ENCODE results near the gene NKRF. TPM values are rescaled to one million over a fixed set of nuclear protein-coding genes. Genes with fewer than 3 reads are reported as not detected.

The NKRF gene
- total and polyA plus RNA-seq, 12 donors, result 4.2 to 13.2 (median 8.6) TPM

DNA sequence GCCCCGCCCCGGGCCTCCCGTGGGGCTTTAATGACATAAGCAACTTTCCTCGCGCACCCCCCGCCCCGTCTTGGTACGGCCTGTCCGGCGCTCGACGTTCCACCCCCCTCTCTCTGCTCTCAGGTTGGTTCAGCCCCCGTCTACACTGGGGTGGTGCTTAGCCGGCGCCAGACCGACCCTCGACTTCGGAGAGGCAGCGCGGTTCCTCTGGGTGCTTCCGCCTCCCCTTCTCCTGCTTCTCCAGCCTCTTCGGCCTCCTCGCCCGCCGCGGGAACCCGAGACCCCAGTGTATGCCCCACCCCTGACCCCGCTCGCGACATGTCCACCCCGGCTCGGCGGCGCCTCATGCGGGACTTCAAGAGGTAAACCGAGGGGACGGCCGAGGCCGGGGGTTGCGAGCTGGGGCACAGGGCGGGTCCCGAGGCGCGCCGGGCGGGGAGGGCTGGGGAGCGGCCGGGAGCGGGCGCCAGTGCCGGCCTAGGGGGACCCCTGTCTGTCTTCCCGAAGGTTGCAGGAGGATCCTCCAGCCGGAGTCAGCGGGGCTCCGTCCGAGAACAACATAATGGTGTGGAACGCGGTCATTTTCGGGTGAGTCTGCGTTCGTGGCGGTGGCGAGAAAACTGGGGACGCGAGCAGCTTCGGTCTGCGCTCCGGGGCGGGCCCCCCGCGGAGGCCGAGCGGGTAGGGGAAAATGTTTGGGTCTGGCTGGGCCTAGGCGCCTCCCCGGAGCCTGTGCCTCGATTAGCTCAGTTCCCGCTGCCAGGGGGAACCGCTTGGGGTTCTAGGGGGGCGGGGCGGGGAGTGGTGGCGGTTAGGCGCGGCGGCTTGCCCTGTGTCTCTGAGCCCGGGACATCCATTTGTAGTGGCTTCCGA is 31.6 kb downstream of the NKRF start, which contains the start of gene UBE2A:
TSS of gene UBE2A (plus strand) at position 170 of the 873 bp plus-strand sequence. CDS start at position 319, 149 bp downstream.
- TF ChIP-seq, protein P1, sequence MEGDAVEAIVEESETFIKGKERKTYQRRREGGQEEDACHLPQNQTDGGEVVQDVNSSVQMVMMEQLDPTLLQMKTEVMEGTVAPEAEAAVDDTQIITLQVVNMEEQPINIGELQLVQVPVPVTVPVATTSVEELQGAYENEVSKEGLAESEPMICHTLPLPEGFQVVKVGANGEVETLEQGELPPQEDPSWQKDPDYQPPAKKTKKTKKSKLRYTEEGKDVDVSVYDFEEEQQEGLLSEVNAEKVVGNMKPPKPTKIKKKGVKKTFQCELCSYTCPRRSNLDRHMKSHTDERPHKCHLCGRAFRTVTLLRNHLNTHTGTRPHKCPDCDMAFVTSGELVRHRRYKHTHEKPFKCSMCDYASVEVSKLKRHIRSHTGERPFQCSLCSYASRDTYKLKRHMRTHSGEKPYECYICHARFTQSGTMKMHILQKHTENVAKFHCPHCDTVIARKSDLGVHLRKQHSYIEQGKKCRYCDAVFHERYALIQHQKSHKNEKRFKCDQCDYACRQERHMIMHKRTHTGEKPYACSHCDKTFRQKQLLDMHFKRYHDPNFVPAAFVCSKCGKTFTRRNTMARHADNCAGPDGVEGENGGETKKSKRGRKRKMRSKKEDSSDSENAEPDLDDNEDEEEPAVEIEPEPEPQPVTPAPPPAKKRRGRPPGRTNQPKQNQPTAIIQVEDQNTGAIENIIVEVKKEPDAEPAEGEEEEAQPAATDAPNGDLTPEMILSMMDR (IDR thresholded peaks at IDR 0.05), result peak in 4 of 6 experiments; percentile 22 to 42 (median 28)
- peak; percentile 77 to 85 for TF ChIP-seq POLR2A (IDR thresholded peaks at IDR 0.05)
- 1 to 59% (median 28%) methylated on average over 46 to 80 of the region's 86 CpGs; no CpG with 5 or more reads in 1 of the 4 donors for WGBS, 4 donors
- intact Hi-C loops (cut with DNase I), result no loop called here
- Histone ChIP-seq H3K4me3 (peak within 1 kb of the TSS in 3 of 4 donors; percentile 14 to 51 (median 51)), H3K9me3 (replicated peaks in 1 of 3) (no peaks in the 10 kb centered on the region), H3K27me3 (no peaks in the 10 kb centered on the region), H3K27ac (peak within 1 kb of the TSS; percentile 69 to 94 (median 90)), H3K4me1 (replicated peaks in 1 of 2) (peaks cover 0 to 10% of the 10 kb centered on the region in 2 donors), H3K36me3 (replicated peaks in 1 of 2) (no peaks in the 10 kb centered on the region)
- peak; percentile 89 to 94 (median 92) for DNase-seq

DNA sequence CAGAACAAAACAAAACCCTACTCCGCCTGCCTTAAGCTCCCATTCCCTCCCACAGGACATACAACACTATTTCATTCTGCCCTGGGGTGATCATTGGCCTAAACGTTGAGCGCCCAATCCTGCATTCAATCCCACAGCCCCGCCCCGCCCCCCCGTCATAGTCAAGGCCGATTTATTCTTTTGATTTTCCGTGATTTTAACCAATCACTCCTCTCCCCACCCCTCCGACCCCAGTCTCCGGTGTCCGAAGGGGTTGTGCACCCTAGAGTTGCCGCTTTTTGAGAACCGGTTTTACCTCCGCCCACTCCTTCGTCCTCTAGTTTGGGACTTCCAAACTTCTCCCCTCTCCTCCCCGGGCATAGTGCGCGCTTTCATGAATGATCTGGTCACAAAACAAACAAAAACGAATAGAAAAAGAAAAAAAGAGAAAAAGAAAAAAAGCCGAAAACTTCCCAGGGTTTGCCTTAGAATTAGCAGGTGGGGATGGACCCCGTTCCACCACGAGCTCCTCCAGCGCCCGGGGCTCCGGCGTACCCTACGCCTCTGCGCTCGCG is 32.3 kb downstream of the NKRF start:
- intact Hi-C loops (cut with DNase I), result no loop called here
- 0 to 35% (median 15%) methylated on average over 21 to 30 of the region's 30 CpGs for WGBS, 4 donors
- TF ChIP-seq, protein P1 (IDR thresholded peaks at IDR 0.05), result no peak
- no peak for TF ChIP-seq POLR2A (IDR thresholded peaks at IDR 0.05)
- peak overlapping the region; percentile 69 to 94 (median 90) for H3K27ac ChIP-seq
- peak overlapping the region in 2 of 4 donors; percentile 15 to 51 for H3K4me3 ChIP-seq
- DNase-seq, result peak; percentile 36 to 75 (median 59)
- no peaks in the 10 kb centered on the region for H3K27me3 ChIP-seq
- H3K36me3 ChIP-seq (replicated peaks in 1 of 2), result no peaks in the 10 kb centered on the region
- H3K4me1 ChIP-seq (replicated peaks in 1 of 2), result peaks cover 0 to 10% of the 10 kb centered on the region in 2 donors
- H3K9me3 ChIP-seq (replicated peaks in 1 of 3), result no peaks in the 10 kb centered on the region

DNA sequence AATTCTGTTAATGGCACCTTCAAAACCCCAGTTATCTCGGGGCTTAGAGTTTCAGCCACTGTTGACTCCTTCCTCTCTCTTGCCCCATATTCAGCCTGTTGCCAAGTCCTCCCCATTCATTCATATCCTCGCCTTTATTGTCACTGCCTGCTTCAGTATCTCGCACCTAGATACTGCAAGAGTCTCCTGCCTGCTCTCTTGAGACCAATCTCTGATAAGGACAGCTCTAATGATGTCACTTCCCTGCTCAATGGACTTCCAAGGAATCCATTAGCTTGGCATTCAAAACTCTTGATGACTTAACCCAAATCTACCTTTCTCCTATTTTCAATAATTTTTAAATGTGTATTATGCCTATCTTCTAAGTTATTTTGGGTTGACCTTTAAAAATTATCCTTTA is 33.0 kb downstream of the NKRF start:
- intact Hi-C loops (cut with DNase I), result no loop called here

More for the DNA sequence above, 33.0 kb downstream of the NKRF start:
- 43 to 75% (median 57%) methylated on average over 3 of the region's 3 CpGs for WGBS, 4 donors
- H3K27me3 ChIP-seq, result no peaks in the 10 kb centered on the region
- DNase-seq, result peak in 1 of 7 donors; percentile 5
- peak overlapping the region in 1 of 4 donors; percentile 51 for H3K4me3 ChIP-seq
- H3K9me3 ChIP-seq (replicated peaks in 1 of 3), result no peaks in the 10 kb centered on the region
- peak overlapping the region in 4 of 5 donors; percentile 85 to 94 (median 90) for H3K27ac ChIP-seq
- TF ChIP-seq, protein P1 (IDR thresholded peaks at IDR 0.05), result no peak
- TF ChIP-seq POLR2A (IDR thresholded peaks at IDR 0.05), result no peak
- H3K4me1 ChIP-seq (replicated peaks in 1 of 2), result peaks cover 0 to 10% of the 10 kb centered on the region in 2 donors
- no peaks in the 10 kb centered on the region for H3K36me3 ChIP-seq (replicated peaks in 1 of 2)
